Bone marrow (tissue), 2 donors: ENCODE measurements around the gene ACVR1.

Experiments used
- DNase-seq, 2 donors: peaks; one replicate each; lab custom pipeline; 2025; lab: John Stamatoyannopoulos, UW

The ACVR1 gene

GRCh38 chr2:157699806-157700205, 176.3 kb downstream of the ACVR1 start:
- DNase-seq = no peak

DNA sequence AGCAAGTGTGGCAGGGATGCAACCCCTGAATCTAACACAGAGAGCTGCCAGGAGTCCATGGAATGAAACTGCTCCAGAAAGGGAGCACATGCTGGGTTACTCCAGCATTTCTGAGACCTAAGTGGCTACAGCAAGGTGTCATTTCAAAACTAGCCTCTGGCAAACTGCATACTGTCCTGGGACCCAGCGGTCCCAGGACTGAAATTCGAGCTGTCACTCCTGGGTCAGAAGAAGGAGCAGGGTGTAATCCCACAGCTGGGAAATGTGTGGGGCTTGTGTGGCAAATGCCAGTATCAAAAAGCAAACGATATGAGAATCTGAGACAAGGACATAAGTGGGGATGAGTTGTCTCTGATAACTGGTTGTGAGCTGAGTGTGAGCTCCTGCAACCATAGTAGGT, 177.1 kb downstream of the ACVR1 start:
- no peak for DNase-seq

DNA sequence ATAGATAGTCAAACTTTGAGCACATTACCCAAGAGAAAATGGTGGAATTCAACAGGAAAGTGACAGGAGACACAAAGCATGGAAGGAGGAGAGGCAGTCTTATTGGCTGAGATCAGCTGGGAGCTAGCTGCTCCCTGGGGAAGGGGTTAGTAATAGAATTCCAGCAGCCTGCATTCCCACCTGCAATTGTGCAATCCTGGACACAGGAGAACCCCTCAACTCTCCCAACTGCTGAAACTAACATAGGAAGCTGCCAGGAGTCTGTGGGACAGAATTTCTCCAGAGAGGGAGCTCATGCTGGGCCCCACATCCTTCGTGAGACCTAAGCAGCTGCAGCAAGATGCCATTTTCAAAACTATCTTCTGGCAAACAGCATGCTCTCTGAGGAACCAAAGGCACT, 177.7 kb downstream of the ACVR1 start:
- DNase-seq = no peak

- no peak for DNase-seq
Measured at GRCh38 chr2:157696036-157696435, 180.1 kb downstream of the ACVR1 start.

- no peak for DNase-seq
Measured at GRCh38 chr2:157692768-157693167, 183.4 kb downstream of the ACVR1 start.

GRCh38 chr2:157691695-157692094, 184.4 kb downstream of the ACVR1 start:
- no peak for DNase-seq

GRCh38 chr2:157691131-157691530, 185.0 kb downstream of the ACVR1 start:
- no peak for DNase-seq
